ENCODE measurements around the gene TMBIM1.

The TMBIM1 gene

GRCh38 chr2:218296200-218296599, 3.9 kb upstream of the TMBIM1 start (continued):
- TF ChIP-seq, protein P1, sequence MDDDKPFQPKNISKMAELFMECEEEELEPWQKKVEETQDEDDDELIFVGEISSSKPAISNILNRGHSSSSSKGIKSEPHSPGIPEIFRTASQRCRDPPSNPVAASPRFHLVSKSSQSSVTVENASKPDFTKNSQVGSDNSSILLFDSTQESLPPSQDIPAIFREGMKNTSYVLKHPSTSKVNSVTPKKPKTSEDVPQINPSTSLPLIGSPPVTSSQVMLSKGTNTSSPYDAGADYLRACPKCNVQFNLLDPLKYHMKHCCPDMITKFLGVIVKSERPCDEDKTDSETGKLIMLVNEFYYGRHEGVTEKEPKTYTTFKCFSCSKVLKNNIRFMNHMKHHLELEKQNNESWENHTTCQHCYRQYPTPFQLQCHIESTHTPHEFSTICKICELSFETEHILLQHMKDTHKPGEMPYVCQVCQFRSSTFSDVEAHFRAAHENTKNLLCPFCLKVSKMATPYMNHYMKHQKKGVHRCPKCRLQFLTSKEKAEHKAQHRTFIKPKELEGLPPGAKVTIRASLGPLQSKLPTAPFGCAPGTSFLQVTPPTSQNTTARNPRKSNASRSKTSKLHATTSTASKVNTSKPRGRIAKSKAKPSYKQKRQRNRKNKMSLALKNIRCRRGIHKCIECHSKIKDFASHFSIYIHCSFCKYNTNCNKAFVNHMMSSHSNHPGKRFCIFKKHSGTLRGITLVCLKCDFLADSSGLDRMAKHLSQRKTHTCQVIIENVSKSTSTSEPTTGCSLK (tag by site-specific recombination; IDR thresholded peaks at IDR 0.05): no peak

DNA sequence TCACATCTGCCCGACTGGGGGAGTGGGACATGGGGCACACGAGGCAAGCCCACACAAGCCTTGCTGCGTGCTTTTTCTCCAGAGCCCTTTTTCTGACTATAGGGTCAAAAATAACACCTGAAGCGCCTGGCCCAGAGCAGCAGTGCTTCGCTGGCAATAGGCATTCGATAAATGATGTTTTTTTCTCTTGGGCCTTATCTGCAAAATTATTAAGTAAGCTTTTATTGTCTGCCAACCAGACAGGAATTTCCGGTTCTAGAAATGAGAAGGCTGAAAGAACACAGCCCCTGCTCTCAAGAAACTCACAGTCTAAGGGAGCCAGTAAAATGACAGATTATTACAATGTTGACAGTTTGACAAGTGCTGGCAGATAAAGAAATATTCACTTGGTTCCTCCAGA, 2.7 kb upstream of the TMBIM1 start:
- TF ChIP-seq PRDM2 (tag by site-specific recombination; IDR thresholded peaks at IDR 0.05; ENCODE audit: borderline replicate concordance) (no peak), SETDB1 (IDR thresholded peaks at IDR 0.05; ENCODE audit: insufficient read length, low read length) (no peak), ZNF777 (tag by site-specific recombination; IDR thresholded peaks at IDR 0.05; ENCODE audit: borderline replicate concordance) (no peak), ELK4 (IDR thresholded peaks at IDR 0.05; ENCODE audit: borderline replicate concordance, low read depth, low read length) (no peak), ZNF660 (tag by site-specific recombination; IDR thresholded peaks at IDR 0.05) (no peak), ZNF19 (tag by site-specific recombination; IDR thresholded peaks at IDR 0.05; ENCODE audit: low read depth) (no peak), EGR2 (tag by site-specific recombination; IDR thresholded peaks at IDR 0.05; ENCODE audit: low read depth) (no peak), HOXA7 (CRISPR knock-in tag; IDR thresholded peaks at IDR 0.05; ENCODE audit: borderline replicate concordance) (no peak), TRIM28 (IDR thresholded peaks at IDR 0.05; ENCODE audit: borderline replicate concordance, low read length) (no peak), ZBTB48 (tag by site-specific recombination; IDR thresholded peaks at IDR 0.05) (no peak), ZNF776 (tag by site-specific recombination; IDR thresholded peaks at IDR 0.05; ENCODE audit: borderline replicate concordance) (no peak)
- TF ChIP-seq, protein P2, sequence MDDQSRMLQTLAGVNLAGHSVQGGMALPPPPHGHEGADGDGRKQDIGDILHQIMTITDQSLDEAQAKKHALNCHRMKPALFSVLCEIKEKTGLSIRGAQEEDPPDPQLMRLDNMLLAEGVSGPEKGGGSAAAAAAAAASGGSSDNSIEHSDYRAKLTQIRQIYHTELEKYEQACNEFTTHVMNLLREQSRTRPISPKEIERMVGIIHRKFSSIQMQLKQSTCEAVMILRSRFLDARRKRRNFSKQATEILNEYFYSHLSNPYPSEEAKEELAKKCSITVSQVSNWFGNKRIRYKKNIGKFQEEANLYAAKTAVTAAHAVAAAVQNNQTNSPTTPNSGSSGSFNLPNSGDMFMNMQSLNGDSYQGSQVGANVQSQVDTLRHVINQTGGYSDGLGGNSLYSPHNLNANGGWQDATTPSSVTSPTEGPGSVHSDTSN (CRISPR knock-in tag; IDR thresholded peaks at IDR 0.05): no peak
- TF ChIP-seq, protein P3, sequence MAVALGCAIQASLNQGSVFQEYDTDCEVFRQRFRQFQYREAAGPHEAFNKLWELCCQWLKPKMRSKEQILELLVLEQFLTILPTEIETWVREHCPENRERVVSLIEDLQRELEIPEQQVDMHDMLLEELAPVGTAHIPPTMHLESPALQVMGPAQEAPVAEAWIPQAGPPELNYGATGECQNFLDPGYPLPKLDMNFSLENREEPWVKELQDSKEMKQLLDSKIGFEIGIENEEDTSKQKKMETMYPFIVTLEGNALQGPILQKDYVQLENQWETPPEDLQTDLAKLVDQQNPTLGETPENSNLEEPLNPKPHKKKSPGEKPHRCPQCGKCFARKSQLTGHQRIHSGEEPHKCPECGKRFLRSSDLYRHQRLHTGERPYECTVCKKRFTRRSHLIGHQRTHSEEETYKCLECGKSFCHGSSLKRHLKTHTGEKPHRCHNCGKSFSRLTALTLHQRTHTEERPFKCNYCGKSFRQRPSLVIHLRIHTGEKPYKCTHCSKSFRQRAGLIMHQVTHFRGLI (tag by site-specific recombination; IDR thresholded peaks at IDR 0.05): no peak

More for the DNA sequence above, 2.7 kb upstream of the TMBIM1 start:
- Histone ChIP-seq H3K36me3 (ENCODE audit: control insufficient read depth in 2 of 2, insufficient read depth in 1 of 2, low read length in 2 of 2) (no peaks in the 10 kb centered on the region), H3K27ac (ENCODE audit: extremely low read depth, low read depth, low read length) (no peak overlapping the region), H3K4me3 (ENCODE audit: low read depth, low read length) (no peak overlapping the region), H3K9me3 (ENCODE audit: control insufficient read depth, insufficient read depth, low read depth, low read length) (no peaks in the 10 kb centered on the region), H3K4me1 (ENCODE audit: control insufficient read depth, insufficient read depth, low read length) (peaks cover 3% of the 10 kb centered on the region; the same call in 1 of the 2 replicates)
- POLR2A ChIA-PET: interaction anchor here (0.6 to 1.7 kb wide), 3 partner anchors 8 to 267 kb away, joined by 3 to 6 read pairs (median 6); no protein-coding TSS in a partner anchor
- CTCF ChIA-PET: interaction anchor here (0.6 to 8.8 kb wide), 7 partner anchors 10 to 269 kb away, joined by 4 to 89 read pairs (median 4); partner anchors contain the start of genes AAMP and PNKD
